ENCODE data around the gene RANGRF. TPM values are rescaled to one million over a fixed set of nuclear protein-coding genes. Genes with fewer than 3 reads are reported as not detected.

Gene RANGRF, protein sequence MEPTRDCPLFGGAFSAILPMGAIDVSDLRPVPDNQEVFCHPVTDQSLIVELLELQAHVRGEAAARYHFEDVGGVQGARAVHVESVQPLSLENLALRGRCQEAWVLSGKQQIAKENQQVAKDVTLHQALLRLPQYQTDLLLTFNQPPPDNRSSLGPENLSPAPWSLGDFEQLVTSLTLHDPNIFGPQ
- total RNA-seq (10 to 100 TPM; 18.9 to 25.6 (median 21.2) TPM), polyA plus RNA-seq (10 to 100 TPM; 52.1 to 55.9 (median 54.1) TPM)
- long read RNA-seq, donor 1, transcript RANGRF-201 (5 exons, 1,009 nt), result major isoform, 11 of 38 reads
- long read RNA-seq, donor 1, partial matches to known transcripts, result 16 of 38 reads
- long read RNA-seq, donor 1, other reads (novel, unspliced or antisense), result 0 of 38 reads
- long read RNA-seq, donor 2, transcript RANGRF-201 (5 exons, 1,009 nt), result major isoform, 6 of 19 reads
- long read RNA-seq, donor 2, transcript RANGRF-202 (4 exons, 1,074 nt), result minor isoform, 5 of 19 reads
- long read RNA-seq, donor 2, partial matches to known transcripts, result 5 of 19 reads
- long read RNA-seq, donor 2, other reads (novel, unspliced or antisense), result 0 of 19 reads

GRCh38 chr17:8288336-8289102 lies at the start of gene RANGRF:
RANGRF (plus strand) TSS chr17:8288670; CDS start chr17:8288789, 119 bp downstream.
- TF ChIP-seq CTCF (IDR thresholded peaks at IDR 0.05 in 8 of 11, conservative IDR thresholded peaks at IDR 0.05 in 3 of 11), result no peak
- peak in 1 of 3 donors; percentile 38 for TF ChIP-seq POLR2A (IDR thresholded peaks at IDR 0.05)
- peak; percentile 92 to 94 (median 94) for TF ChIP-seq POLR2AphosphoS5 (IDR thresholded peaks at IDR 0.05)
- WGBS, 5 donors, result 0 to 1% (median 0%) methylated on average over 18 to 53 of the region's 53 CpGs
- Histone ChIP-seq H3K9me3 (no peaks in the 10 kb centered on the region), H3K36me3 (peaks cover 0 to 5% (median 0%) of the 10 kb centered on the region in 6 donors), H3K27ac (peak within 1 kb of the TSS; percentile 93 to 98 (median 94)), H3K27me3 (replicated peaks in 1 of 7) (no peaks in the 10 kb centered on the region), H3K4me1 (peaks cover 14 to 70% (median 36%) of the 10 kb centered on the region in 6 donors), H3K4me3 (peak within 1 kb of the TSS; percentile 66 to 92 (median 75))
- peak; percentile 96 for DNase-seq
- intact Hi-C loops (cut with DNase I; ENCODE audit: low total_unique reads), result no loop called here

DNA sequence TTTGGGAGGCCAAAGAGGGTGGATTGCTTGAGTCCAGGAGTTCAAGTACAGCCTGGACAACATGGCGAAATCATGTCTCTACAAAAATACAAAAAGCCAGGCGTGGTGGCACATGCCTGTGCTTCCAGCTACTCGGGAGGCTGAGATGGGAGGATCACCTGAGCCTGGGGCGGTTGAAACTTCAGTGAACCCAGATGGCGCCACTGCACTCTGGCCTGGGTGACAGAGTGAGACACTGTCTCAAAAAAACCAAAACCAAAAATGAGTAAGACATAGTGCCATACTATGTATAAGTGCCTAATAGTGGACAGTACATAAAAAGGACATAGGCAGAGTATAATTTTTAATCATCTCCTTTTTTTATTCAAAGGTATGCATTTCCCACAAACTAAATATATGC lies 44.6 kb upstream of the RANGRF start:
- WGBS, 5 donors, result 82 to 94% (median 86%) methylated on average over 5 of the region's 5 CpGs
- TF ChIP-seq CTCF (IDR thresholded peaks at IDR 0.05 in 8 of 11, conservative IDR thresholded peaks at IDR 0.05 in 3 of 11) (no peak), POLR2A (IDR thresholded peaks at IDR 0.05) (no peak)
- H3K36me3 ChIP-seq, result peaks cover 0 to 69% (median 42%) of the 10 kb centered on the region in 6 donors

DNA sequence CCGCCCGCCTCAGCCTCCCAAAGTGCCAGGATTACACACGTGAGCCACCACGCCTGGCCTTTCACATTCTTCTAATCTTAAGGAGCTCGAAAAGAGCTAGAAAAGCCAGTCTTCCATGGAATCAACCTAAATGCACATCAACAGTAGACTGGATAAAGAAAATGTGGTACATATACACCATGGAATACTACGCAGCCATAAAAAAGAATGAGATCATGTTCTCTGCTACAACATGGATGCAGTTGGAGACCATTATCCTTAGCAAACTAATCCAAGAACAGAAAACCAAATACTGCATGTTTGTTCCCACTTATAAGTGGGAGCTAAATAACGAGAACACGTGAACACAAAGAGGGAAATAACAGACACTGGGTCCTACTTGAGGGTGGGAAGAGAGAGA lies 43.7 kb upstream of the RANGRF start:
- DNase-seq, result no peak
- TF ChIP-seq POLR2A (IDR thresholded peaks at IDR 0.05) (no peak), POLR2AphosphoS5 (IDR thresholded peaks at IDR 0.05) (no peak), CTCF (IDR thresholded peaks at IDR 0.05 in 8 of 11, conservative IDR thresholded peaks at IDR 0.05 in 3 of 11) (no peak)
- Histone ChIP-seq H3K27ac (peak overlapping the region in 2 of 8 donors; percentile 20 to 99), H3K36me3 (peaks cover 0 to 59% (median 33%) of the 10 kb centered on the region in 6 donors), H3K27me3 (replicated peaks in 1 of 7) (no peaks in the 10 kb centered on the region), H3K4me1 (peaks cover 3 to 66% (median 36%) of the 10 kb centered on the region in 6 donors), H3K9me3 (no peaks in the 10 kb centered on the region), H3K4me3 (no peak overlapping the region)
- intact Hi-C loops (cut with DNase I; ENCODE audit: low total_unique reads), result no loop called here
- WGBS, 5 donors, result 96 to 98% (median 97%) methylated on average over 8 of the region's 8 CpGs

More for the DNA sequence above, 44.6 kb upstream of the RANGRF start:
- Histone ChIP-seq H3K27me3 (replicated peaks in 1 of 7) (no peaks in the 10 kb centered on the region), H3K4me3 (no peak overlapping the region), H3K27ac (peak overlapping the region in 3 of 8 donors; percentile 13 to 56 (median 20)), H3K9me3 (no peaks in the 10 kb centered on the region), H3K4me1 (peaks cover 0 to 59% (median 30%) of the 10 kb centered on the region in 6 donors)
- intact Hi-C loops (cut with DNase I; ENCODE audit: low total_unique reads), result no loop called here
- DNase-seq, result no peak

Data from spleen (tissue), 13 donors.